Measurements from ENCODE around the gene PCDH17. TPM values are rescaled to one million over a fixed set of nuclear protein-coding genes. Genes with fewer than 3 reads are reported as not detected.

PCDH17 gene
- total RNA-seq, 2 experiments from 2014 or later: not detected

GRCh38 chr13:57653229-57653989 lies 21.9 kb downstream of the PCDH17 start:
- DNase-seq (no peak), ATAC-seq (ENCODE audit: low read depth) (no peak)
- Mint-ChIP-seq H3K4me3 (no peak overlapping the region), H3K9me3 (no peaks in the 10 kb centered on the region), H3K4me1 (no peaks in the 10 kb centered on the region), H3K27ac (no peak overlapping the region), H3K27me3 (no peaks in the 10 kb centered on the region), H3K36me3 (no peaks in the 10 kb centered on the region)
- POLR2A ChIA-PET: no interaction called here

DNA sequence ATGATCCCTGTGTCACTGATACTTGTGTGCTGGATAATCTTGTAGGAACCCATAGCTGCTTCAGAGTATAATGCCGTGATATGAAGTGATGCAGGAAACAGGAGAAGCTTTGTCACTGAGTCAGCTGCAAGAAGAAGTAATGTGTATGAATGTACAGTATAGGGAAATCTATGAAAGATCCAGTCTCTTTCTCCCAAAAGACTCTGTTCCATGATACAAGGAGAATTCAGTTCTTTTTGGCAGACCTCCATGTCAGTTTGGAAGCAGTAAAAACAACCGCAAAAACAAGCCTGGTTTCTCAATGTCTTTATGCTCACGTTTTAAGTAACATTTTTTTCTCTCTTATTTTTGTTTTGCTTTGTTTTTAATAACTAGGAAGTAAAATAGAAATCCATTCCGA lies 33.9 kb downstream of the PCDH17 start:
- DNase-seq: no peak
- H3K4me1 Mint-ChIP-seq: no peaks in the 10 kb centered on the region
- no peaks in the 10 kb centered on the region for H3K36me3 Mint-ChIP-seq
- POLR2A ChIA-PET: no interaction called here
- no peak for ATAC-seq (ENCODE audit: low read depth)
- no peak overlapping the region for H3K4me3 Mint-ChIP-seq
- H3K27ac Mint-ChIP-seq: no peak overlapping the region
- H3K9me3 Mint-ChIP-seq: peaks cover 1% of the 10 kb centered on the region
- no peaks in the 10 kb centered on the region for H3K27me3 Mint-ChIP-seq

GRCh38 chr13:57666131-57666953 lies 34.8 kb downstream of the PCDH17 start:
- Mint-ChIP-seq H3K4me3 (no peak overlapping the region), H3K27ac (no peak overlapping the region), H3K36me3 (no peaks in the 10 kb centered on the region), H3K4me1 (no peaks in the 10 kb centered on the region), H3K27me3 (no peaks in the 10 kb centered on the region), H3K9me3 (no peaks in the 10 kb centered on the region)
- DNase-seq: no peak
- POLR2A ChIA-PET: no interaction called here
- no peak for ATAC-seq (ENCODE audit: low read depth)

GRCh38 chr13:57672168-57672567 lies 40.6 kb downstream of the PCDH17 start:
- ATAC-seq (ENCODE audit: low read depth) (no peak), DNase-seq (no peak)
- H3K4me3 Mint-ChIP-seq: no peak overlapping the region
- H3K27ac Mint-ChIP-seq: no peak overlapping the region
- no peaks in the 10 kb centered on the region for H3K4me1 Mint-ChIP-seq
- POLR2A ChIA-PET: no interaction called here
- no peaks in the 10 kb centered on the region for H3K9me3 Mint-ChIP-seq
- H3K27me3 Mint-ChIP-seq: no peaks in the 10 kb centered on the region
- no peaks in the 10 kb centered on the region for H3K36me3 Mint-ChIP-seq

GRCh38 chr13:57673197-57673596 lies 41.7 kb downstream of the PCDH17 start:
- no peaks in the 10 kb centered on the region for H3K27me3 Mint-ChIP-seq
- DNase-seq: no peak
- no peaks in the 10 kb centered on the region for H3K4me1 Mint-ChIP-seq

GRCh38 chr13:57675526-57675925 lies 44.0 kb downstream of the PCDH17 start:
- no peaks in the 10 kb centered on the region for H3K27me3 Mint-ChIP-seq
- no peaks in the 10 kb centered on the region for H3K4me1 Mint-ChIP-seq
- DNase-seq (no peak), ATAC-seq (ENCODE audit: low read depth) (no peak)
- H3K27ac Mint-ChIP-seq: no peak overlapping the region
- H3K4me3 Mint-ChIP-seq: no peak overlapping the region
- POLR2A ChIA-PET: no interaction called here
- no peaks in the 10 kb centered on the region for H3K36me3 Mint-ChIP-seq
- no peaks in the 10 kb centered on the region for H3K9me3 Mint-ChIP-seq

More at GRCh38 chr13:57673197-57673596, 41.7 kb downstream of the PCDH17 start:
- Mint-ChIP-seq H3K9me3 (no peaks in the 10 kb centered on the region), H3K27ac (no peak overlapping the region), H3K36me3 (no peaks in the 10 kb centered on the region), H3K4me3 (no peak overlapping the region)
- no peak for ATAC-seq (ENCODE audit: low read depth)
- POLR2A ChIA-PET: no interaction called here

DNA sequence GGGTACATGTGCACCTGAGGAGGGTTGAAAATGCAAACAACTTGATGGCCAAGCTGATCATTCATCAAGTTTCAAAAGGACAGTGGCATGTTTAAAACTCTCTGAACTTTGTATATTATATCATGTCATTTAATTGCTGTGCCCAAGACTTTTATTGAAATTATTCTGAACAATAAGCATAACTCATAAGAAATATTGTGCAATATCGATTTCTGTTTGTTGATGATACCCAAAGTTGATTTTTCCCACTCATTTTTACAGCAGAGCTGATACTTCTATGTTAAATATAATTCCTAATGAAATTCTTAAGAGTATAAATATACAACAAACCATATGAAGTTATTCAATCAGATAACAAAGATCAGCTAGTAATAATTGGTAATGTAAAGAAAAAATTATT lies 49.1 kb downstream of the PCDH17 start:
- DNase-seq: no peak

GRCh38 chr13:57682128-57682716 lies 50.7 kb downstream of the PCDH17 start:
- Mint-ChIP-seq H3K27me3 (no peaks in the 10 kb centered on the region), H3K36me3 (no peaks in the 10 kb centered on the region), H3K4me1 (no peaks in the 10 kb centered on the region), H3K27ac (no peak overlapping the region), H3K4me3 (no peak overlapping the region), H3K9me3 (no peaks in the 10 kb centered on the region)
- DNase-seq: no peak
- ATAC-seq (ENCODE audit: low read depth): no peak
- POLR2A ChIA-PET: no interaction called here

More for the DNA sequence above, 49.1 kb downstream of the PCDH17 start:
- Mint-ChIP-seq H3K27me3 (no peaks in the 10 kb centered on the region), H3K36me3 (no peaks in the 10 kb centered on the region), H3K9me3 (no peaks in the 10 kb centered on the region), H3K4me3 (no peak overlapping the region), H3K4me1 (no peaks in the 10 kb centered on the region), H3K27ac (no peak overlapping the region)
- POLR2A ChIA-PET: no interaction called here
- no peak for ATAC-seq (ENCODE audit: low read depth)

- Mint-ChIP-seq H3K4me3 (no peak overlapping the region), H3K9me3 (no peaks in the 10 kb centered on the region), H3K27ac (no peak overlapping the region), H3K27me3 (no peaks in the 10 kb centered on the region), H3K36me3 (no peaks in the 10 kb centered on the region), H3K4me1 (no peaks in the 10 kb centered on the region)
- POLR2A ChIA-PET: no interaction called here
- DNase-seq (no peak), ATAC-seq (ENCODE audit: low read depth) (no peak)
Observed at GRCh38 chr13:57698851-57699250, 67.3 kb downstream of the PCDH17 start.

DNA sequence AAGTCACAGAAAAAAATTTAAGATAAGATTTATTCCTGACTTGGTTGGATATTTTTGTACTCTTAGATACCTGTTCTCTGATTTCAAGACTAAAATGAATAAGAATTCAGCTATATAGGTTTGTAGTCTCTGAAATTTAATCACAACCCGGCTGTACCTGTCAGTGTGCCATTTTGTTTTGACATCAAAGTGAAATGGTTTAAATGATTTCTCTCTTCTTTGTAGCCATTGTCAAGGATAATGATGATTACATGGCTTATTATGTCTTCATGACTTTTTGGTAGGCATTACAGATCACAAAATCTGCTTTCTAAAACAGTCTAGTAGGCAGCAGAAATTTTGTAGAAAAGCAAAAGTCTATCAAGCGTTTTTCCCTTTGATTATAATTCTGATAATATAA lies 72.5 kb downstream of the PCDH17 start:
- ATAC-seq (ENCODE audit: low read depth) (no peak), DNase-seq (no peak)
- H3K4me3 Mint-ChIP-seq: no peak overlapping the region
- no peaks in the 10 kb centered on the region for H3K9me3 Mint-ChIP-seq
- no peak overlapping the region for H3K27ac Mint-ChIP-seq
- H3K4me1 Mint-ChIP-seq: no peaks in the 10 kb centered on the region
- no peaks in the 10 kb centered on the region for H3K27me3 Mint-ChIP-seq
- POLR2A ChIA-PET: no interaction called here
- H3K36me3 Mint-ChIP-seq: no peaks in the 10 kb centered on the region

DNA sequence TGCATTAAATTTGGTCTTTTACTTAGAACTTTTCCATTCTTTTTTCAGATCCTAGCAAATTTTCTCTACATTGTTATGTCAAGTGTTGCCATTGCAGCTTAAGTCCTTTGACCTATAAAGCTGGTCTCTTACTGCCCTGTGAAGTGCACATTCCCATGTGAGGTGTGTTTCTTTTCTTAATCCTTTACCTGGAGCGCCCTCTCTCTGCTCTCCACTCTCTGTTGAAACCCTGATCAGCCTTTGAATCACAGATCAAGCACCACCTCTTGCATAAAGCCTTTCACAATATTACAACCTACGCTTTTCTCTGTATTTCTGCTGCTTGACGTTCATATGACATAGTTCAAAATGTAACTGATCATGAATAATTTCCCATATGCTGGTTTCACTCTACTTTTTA lies 84.8 kb downstream of the PCDH17 start:
- no peaks in the 10 kb centered on the region for H3K4me1 Mint-ChIP-seq
- DNase-seq (no peak), ATAC-seq (ENCODE audit: low read depth) (no peak)
- no peaks in the 10 kb centered on the region for H3K27me3 Mint-ChIP-seq
- no peak overlapping the region for H3K4me3 Mint-ChIP-seq
- H3K27ac Mint-ChIP-seq: no peak overlapping the region
- POLR2A ChIA-PET: no interaction called here
- peaks cover 2% of the 10 kb centered on the region for H3K9me3 Mint-ChIP-seq
- H3K36me3 Mint-ChIP-seq: no peaks in the 10 kb centered on the region

DNA sequence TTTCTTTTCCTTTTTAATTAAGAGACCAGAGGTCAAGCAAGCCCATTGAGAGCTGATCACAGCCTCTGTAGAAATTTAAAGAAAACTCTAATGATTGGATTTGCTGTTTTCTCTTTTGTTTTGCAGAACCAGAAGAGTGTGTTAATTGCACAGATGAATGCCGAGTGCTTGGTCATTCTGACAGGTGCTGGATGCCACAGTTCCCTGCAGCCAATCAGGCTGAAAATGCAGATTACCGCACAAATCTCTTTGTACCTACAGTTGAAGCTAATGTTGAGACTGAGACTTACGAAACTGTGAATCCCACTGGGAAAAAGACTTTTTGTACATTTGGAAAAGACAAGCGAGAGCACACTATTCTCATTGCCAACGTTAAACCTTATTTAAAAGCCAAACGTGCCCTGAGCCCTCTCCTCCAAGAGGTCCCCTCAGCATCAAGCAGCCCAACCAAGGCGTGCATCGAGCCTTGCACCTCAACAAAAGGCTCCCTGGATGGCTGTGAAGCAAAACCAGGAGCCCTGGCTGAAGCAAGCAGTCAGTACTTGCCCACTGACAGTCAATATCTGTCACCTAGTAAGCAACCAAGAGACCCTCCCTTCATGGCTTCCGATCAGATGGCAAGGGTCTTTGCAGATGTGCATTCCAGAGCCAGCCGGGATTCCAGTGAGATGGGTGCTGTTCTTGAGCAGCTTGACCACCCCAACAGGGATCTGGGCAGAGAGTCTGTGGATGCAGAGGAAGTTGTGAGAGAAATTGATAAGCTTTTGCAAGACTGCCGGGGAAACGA lies 93.1 kb downstream of the PCDH17 start:
- POLR2A ChIA-PET: no interaction called here
- Mint-ChIP-seq H3K9me3 (no peaks in the 10 kb centered on the region), H3K27ac (no peak overlapping the region), H3K4me3 (no peak overlapping the region), H3K36me3 (no peaks in the 10 kb centered on the region), H3K27me3 (no peaks in the 10 kb centered on the region), H3K4me1 (no peaks in the 10 kb centered on the region)
- DNase-seq (no peak), ATAC-seq (ENCODE audit: low read depth) (no peak)

DNA sequence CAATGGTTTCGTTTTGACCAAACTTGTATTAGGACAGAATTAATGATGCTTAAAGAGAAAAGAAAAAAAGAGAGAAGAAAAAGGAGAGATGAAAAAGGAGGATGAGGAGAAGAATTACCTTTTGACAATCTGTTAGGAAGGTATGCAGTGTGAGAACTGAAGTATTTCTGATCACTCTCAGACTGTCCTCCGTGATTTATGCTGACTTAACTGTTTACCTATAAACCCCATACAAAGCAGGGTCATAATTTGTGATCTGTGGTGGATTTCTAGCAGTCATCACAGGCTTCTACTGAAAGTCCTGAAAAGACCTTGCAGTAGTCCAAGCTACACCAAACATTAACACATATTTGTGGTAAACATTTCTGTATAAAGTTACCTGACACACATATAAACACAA lies 93.9 kb downstream of the PCDH17 start:
- DNase-seq (no peak), ATAC-seq (ENCODE audit: low read depth) (no peak)
- Mint-ChIP-seq H3K27me3 (no peaks in the 10 kb centered on the region), H3K4me3 (no peak overlapping the region), H3K36me3 (no peaks in the 10 kb centered on the region), H3K4me1 (no peaks in the 10 kb centered on the region), H3K9me3 (no peaks in the 10 kb centered on the region), H3K27ac (no peak overlapping the region)
- POLR2A ChIA-PET: no interaction called here

Data from activated naive CD8-positive, alpha-beta T cell treated with anti-CD3 and anti-CD28 coated beads, Interleukin-2, amount 10 ng/mL, durations not matched to agents 7 days and 5 days (primary cell).